HL-60 (cell line): ENCODE results near the gene DHRS9.

ENCODE experiments used
- CTCF ChIP-seq: IDR thresholded peaks from one replicate; pipeline ENCODE4 v1.5.1; 2011; ENCODE audit warnings: low read length, control low read depth, inconsistent platforms; ENCODE audit not compliant: insufficient read depth
- GABPA ChIP-seq: IDR thresholded peaks from 2 replicates; pipeline ENCODE4 v1.6.1; 2012; ENCODE audit warnings: low read depth

DNA sequence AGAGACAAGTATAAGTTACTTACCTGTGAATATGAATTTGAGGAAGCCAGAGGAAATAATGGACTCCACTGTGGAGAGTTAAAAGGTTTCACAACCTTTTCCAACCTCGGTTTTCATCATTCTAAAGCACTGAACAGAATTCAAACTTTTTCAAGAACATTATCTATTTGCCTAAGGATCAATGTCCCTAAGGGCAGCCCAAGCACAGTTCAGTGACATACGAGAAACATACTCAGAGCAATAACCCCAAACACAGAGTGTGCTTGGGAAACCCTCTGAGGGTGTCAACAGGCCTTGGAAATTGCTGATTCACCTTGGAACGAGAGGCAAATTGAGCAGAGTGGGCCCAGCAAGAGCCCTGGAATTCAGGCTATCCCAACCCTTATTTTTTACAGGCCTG is 38.2 kb upstream of the DHRS9 start, which contains the start of gene ABCB11:
- TF ChIP-seq CTCF (no peak), GABPA (no peak)
